GM19324 (cell line): ENCODE measurements around the gene CA10.

Experiments used
- ATAC-seq: cut with Tn5 transposase; IDR thresholded peaks from one replicate; pipeline ENCODE4 v1.9.1; 2021; ENCODE audit warnings: mild to moderate bottlenecking, moderate library complexity; ENCODE audit not compliant: unreplicated experiment, low FRiP score

CA10 gene

DNA sequence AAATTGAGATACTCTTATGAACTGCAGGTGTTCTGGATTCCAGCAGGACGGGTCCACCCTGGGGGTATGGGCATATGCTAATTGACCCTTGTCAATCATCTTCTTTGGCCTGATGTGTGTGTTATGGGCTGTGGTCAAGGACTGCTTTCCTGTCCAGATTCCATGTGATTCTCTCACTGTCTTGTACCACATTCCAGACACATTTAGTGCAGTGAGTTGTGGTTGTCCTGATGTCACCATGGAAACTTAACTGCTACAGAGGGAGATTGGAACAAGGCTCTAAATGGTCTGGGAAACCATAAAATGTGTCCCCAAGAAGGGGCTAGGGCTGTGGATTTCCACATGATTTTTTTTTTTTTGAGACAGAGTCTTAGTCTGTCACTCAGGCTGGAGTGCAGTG is 530.7 kb downstream of the CA10 start:
- ATAC-seq = no peak

DNA sequence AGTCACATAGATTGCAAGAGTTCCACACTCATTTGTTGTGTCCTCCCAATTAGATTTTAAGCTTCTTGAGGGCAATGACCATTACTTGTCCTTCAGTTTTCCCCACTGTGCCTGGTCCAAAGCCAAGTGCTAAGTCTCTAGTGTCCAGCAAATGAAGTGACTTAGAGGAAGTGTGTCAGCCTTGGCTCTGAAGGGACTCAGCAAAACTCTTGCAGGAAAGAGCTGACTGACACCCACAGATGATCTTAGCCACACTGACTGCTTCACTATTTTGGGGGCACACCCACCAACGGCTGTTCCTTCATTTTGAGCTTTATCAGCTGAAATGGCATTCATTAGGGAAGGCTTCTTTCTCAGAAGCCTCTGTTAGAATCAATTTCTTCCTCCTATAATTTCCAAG is 540.0 kb downstream of the CA10 start:
- ATAC-seq = no peak

DNA sequence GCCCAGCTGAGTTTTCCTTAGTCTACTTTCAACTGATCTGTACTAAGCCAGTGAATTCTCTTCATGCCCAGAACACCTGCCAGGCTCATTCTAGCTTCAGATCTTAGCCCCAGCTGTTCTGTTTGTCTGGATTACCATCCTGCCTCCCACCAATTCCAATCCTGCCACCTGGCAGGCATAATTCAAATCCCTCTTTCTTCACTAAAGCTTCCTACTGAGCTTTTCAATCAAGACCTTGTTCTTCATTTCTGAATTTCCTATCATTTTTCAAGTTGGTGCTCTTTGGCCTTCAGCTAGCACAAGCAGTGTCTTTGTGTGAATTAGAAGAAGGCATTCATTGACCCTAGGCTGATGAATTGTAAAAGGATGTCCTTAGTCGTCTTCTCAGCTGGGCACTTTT is 540.5 kb downstream of the CA10 start:
- ATAC-seq = no peak

DNA sequence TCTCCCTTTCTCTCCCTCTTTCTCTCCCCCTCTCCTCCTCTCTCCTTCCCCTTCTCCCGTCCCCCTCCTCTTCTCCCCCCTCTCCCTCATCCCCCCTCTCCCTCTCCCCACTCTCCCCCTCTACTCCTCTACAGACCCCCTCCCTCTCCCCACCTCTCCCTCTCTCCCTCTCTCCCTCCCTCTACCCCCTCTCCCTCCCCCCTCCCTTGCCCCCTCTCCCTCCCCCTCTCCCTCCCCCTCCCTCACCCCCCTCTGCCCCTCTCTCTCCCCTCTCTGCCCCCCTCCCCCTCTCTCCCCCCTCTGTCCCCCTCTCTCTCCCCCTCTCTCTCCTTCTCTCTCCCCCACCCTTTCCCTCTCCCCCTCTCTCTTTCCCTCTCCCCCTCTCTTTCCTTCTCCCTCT is 545.3 kb downstream of the CA10 start:
- ATAC-seq = no peak

DNA sequence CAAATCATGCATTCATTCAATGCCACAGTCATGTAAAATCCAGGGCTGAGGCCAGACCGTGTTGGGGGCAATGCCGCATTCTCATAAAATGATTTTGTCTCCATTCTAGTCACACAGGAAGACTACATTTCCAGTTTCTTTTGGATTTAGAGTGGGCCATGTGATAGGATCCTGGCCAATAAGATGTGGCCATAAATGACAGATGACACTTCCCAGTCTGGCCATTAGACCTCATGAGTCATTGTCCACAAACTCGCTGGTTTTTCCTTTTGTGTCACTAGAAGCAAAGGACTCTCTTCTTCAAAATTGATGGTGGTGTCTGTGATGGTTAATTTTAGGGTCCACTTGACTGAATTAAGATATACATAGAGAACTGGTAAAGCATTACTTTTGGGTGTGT is 545.8 kb downstream of the CA10 start:
- ATAC-seq = no peak

DNA sequence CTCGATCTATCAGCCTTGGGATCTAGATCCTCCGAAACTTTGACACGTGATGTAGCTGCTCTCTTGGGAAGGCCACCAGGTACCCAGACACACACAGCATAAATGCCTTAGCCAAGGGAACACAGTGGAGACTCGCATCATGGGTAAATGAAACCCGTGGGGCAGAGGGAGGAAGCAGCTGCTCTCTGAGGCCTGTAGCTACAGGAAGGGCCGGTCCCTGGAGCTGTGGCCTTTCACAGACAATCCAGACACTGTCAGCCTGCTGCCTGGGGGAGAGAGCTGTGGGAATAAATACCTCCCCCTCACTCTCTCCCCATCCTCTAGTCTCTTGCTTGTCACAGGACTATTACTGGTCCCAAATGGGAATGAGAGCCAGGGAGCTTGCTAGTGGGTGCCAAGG is 546.9 kb downstream of the CA10 start:
- ATAC-seq = no peak

DNA sequence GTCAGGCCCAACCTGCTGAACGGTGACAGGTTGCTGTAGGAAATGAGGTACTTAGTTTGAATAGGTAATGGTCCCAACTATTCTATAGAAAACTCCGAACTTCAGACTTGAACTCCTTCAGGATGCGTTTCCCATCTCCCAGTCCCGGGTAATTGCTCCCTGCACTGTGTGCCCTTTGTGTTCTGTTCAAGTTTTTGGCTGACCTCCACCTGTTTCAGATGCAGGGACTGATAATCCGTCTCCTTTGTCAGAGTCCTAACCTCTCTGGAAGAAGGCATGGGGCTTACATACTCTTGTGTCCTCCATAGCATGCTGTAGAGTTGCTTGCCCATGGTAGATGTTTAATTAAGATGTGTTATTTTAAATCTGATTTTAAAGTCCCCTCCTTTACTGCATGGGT is 547.7 kb downstream of the CA10 start:
- ATAC-seq = no peak

DNA sequence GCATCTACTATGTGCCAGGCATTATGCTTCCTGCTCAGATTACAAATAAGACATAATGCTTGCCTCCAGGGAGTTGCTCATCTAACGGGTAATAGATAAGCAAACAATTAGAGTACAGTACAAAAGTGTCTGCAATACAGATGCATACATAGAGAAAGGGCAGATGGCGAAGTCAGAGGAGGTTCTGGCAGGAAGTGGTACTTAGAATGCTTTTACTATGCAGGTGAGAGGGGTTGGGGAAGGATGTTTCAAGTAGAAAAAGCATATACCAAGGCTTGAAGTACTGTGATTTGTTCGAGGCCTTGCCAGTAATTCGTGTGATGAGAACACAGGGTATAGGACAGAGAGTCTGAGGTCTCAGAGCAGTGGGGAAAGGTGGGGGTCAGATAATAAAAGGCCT is 548.4 kb downstream of the CA10 start:
- ATAC-seq = no peak

DNA sequence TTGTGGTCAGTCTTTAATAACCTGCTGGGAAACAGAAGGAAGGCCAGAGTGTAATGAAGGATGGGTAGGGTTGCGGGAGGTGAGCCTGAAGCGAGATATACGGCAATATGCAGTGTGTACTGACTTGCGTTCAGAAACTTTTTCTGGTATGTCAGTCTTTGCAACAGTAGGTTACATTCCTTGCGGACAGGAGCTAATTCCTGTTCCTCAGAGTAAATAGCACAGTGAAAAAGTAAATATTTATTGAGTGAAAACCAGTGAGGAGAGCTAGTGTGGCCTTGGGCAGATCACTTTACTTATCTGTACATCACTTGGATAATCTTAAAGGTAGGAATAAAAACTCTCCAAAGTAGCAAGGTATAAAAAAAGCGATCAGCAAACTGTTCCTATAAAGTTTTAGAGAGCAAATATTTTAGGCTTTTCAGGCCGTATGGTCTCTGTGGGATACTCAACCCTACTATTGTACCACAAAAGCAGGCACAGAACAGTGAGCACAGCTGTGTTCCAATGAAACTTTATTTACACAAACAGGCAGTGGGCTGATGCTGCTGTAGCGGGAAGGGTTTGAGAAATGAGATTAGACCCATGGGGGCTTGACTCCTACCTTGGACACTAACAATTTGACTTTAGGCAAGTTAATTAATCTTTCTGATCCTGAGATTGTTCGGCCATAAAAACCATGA is 550.1 kb downstream of the CA10 start:
- ATAC-seq = no peak

DNA sequence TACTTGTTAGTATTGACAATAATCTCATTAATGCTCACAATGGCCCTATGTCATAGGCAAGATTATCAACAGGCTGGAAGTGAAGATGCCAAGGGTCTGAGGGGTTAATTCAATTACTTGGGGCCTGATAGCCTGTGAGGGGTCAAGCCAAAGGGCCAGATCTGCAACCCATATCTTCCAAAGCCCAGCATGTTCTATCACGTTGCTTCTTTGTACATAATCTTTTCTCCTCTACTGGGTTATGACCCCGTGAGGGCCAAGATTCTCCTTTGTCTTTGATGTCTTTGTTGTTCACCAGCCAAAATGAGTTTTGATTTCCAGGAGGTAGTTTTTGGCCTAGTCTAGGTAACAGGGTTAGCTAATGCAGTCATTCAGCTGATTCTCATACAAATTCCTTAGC is 551.0 kb downstream of the CA10 start:
- no peak for ATAC-seq

DNA sequence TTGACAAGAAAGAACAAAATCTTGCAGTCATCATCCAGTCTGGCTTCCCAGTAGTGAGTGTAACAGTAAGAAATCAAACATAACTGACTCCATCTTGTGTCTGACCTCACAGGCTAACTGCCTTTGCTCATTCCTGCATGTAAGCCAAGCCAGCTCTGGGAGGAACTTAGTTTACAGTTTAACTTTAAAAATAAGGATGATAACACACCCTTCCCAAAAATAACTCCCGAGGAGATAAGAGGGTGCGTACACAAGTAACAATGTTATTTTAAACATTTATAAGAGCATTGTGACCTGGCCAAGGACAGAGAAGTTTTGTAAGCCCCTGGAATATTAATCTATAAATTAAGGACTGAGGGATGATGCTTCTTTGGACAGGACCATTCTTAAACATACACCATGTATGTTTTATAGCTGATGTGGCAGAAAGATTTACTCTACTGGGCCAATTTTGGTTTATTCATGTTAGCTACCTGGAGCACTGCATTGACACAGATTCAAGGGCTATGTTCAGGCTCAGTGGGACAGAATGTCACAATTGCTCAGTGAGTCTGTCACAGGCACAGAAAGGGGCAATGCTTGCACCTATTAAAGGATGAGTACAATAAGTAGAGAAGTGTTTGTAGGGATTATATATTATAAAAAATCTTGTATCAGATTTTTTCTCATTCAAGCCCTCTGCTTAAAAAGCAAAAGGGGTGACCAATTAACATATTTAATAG is 554.1 kb downstream of the CA10 start:
- ATAC-seq = no peak

DNA sequence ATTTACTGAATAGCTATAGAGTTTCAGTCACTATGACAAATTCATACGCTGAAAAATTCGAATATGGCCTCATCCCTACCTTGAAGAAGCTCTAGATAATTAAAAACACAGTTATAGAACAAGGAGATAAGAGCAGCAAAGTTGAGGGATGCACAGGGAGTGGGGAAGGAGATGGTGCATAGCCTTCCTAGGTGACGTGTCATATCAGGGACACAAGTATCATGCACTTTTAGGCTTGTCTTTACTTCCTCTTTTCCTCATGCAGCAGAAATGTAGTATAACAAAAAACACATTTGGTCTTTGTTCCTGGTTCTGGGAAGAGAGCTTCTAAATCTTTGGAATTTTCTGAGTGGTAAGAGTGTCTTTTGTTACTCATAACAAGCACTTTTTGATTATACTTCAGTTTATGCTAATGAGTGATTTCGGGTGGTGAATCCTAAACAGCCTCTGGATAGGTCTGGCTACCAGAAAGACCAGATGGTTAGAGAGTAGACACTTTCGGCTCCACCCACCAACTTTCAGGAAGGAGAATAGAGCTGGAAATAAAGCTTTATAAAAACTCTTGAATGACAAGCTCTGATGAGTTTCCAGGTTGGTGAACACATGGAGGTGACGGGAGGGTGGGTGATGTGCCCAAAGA is 556.8 kb downstream of the CA10 start:
- ATAC-seq = no peak

DNA sequence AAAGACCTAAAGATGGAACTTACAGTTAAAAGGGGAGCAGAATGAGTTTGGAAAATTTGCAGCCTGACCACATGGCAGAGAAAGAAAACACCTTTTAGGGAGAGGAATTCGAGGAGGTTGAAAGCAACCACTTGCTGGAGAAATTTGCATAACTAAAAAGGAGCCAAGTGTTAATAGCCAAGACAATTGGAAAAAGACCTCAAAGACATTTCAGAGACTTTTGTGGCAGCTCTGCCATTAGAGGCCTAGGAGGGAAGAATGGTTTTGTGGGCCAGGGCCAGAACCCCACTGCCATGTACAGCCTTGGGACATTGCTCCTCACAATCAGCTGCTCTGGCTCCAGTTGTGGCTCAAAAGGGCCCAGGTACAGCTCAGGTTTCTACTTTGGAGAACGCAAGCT is 559.7 kb downstream of the CA10 start:
- no peak for ATAC-seq

DNA sequence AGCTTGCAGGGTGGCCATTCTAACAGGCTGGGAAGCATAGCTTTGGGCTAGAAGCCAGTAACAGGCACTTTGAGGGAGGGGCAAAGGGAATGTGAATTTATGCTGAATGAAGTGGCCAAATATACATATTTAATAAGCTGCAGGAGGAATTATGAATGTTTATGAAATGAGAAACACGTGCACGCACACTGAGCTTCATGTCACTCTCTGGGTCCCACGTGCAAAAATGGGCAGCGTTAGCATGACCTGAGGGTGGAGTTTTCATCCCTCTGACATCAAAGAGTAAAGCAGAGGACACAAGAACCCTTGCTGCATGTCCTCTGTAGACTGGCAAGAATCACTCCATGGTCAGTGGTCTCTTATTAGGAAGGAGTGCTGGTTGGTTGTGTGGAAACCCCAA is 561.2 kb downstream of the CA10 start:
- ATAC-seq = no peak

DNA sequence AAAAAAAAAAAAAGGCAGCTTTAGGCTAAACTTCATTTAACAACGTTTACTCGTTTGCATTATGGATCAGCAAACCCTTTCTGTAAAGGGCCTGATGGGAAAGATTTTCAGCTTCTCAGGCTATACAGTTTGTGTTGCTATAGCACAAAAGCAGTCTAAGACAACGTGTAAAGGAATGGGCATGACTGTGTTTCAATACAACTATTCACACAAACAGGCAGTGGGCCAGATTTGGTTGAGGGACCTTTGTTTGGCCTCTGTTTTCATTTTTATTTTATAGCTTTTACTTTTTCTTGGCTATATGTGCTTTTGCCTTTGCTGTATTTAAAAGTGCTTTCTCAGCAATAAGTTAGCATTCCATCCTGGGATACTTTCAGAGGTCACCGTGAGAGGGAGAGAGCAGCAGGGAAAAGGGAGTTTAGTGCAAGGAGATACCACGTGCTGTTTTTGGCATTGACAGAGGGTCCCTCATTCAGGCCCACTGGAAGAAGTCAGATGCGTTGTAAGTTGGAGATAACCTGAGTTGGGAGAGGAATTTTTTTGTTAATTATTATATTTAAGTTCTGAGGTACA is 562.6 kb downstream of the CA10 start:
- ATAC-seq = no peak

DNA sequence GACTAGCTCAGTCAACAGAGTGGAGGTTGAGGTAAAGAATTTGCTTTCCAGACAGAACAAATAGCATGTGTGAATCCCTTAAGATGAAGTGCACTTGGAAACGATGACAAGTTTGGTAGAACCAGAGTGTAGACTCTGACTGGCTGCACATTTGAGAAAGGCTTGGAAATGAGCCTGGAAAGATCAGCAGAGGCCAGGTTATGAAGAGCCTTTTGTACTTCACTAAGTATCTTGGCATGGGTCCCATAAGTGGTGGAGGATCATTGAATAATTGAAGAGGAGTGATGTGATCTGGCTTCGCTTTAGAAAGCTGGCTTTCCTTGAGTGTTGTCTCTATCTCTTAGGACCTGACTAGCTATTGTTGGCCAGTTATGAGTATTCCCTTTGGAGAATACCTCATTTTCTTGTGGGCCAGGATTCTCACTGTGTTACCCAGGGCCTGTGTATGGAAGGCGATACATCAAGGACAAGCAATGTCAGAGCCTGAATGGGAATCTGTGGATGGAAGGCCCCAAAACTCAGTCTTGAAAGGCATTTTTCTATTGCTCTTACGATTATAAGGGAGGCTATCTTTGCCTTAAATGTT is 568.4 kb downstream of the CA10 start:
- ATAC-seq = no peak

DNA sequence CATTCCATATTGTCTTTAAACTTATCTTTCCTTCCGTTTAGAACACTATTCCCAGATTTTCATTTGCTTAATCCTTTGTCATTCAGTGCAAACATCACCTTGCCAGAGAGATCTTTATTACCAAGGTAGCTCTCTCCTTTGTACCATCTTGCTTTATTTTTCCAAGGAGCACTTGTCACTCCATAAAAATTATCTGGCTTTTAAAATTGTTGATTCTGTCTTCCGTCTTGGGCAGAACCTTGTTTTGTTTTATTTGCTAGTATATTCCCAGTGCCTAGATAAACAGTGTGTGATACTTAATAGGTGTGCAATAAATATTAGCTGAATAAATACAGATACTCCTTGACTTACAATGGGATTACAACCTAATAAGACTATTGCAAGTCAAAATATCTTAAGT is 570.5 kb downstream of the CA10 start:
- no peak for ATAC-seq

DNA sequence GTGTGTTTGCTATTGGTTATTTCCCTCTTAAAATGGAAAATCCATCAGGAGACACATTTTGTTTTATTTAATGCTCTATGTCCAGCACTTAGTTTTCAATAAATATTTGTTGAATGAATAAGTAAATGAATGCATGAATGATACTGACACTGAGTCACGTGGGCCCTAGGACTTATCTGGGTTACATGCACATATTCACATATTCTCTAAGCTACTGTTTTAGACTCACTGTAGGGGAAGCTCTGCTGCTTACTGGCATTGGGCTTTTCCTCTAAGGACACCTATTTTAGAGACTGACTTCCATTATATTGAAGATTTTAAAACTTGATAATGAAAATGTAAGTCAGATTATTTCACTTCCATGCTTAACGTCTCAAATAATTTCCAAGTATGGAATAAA is 571.0 kb downstream of the CA10 start:
- no peak for ATAC-seq

DNA sequence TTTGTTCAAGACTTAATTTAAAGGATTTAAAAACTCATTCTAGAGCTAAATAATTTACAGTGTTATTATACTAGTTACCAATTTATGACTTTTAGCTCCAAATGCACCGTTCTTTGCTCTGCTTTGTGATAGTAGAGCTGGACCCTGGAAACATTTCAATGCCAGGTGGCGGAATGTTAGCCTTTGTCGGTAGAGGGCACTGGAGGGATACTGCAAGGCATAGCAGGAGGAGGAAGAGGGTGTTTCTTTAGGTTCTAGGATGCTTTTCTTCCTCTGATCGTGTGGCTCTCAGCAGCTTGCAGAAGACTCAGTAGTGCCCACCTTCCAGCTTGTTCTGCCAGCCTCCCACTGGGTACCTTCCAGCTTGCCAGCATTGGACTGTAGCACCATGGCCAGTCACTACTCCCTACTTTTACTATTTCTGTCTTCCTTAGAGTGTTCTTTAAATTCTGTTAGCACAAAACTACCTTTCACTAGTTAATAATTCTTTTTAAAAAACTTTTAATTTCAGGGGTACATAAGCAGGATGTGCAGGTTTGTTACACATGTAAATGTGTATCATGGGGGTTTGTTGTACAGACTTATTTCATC is 572.9 kb downstream of the CA10 start:
- ATAC-seq = no peak

DNA sequence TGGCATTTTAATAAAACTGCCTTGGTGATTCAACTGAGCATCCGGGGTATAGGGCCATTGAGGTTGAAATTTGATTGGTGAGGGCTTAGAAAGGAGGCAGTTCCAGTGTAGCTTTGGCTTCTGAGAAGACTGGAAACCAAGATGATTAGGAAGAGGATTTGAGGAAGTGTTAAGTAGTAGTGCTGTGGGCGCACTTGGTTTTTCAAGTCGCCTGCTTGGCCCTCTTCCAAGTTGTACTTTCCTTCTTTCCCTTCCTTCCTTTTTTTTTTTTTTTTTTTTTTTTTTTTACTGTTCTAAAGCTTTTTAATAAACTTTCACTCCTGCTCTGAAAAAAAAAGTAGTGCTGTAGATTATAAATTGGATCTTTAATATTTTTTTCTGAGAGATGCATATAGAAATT is 577.6 kb downstream of the CA10 start:
- ATAC-seq = no peak
